Liver (tissue), 9 donors: ENCODE measurements around the gene MED29. TPM values are rescaled to one million over a fixed set of nuclear protein-coding genes. Genes with fewer than 3 reads are reported as not detected.

Source experiments
- DNase-seq: peaks from one replicate; pipeline ENCODE4 v3.0.0-alpha.2; 2017; ENCODE audit warnings: low spot score
- H3K27ac ChIP-seq, 2 donors: one replicate each; pipeline ENCODE4 v1.7.0; 2013; ENCODE audit warnings: inconsistent platforms in 2 of 2, low read length in 2 of 2, control low read depth in 1 of 2, low read depth in 1 of 2, mild to moderate bottlenecking in 1 of 2
- H3K27me3 ChIP-seq, 4 donors: one replicate each; pipeline versions ENCODE4 v1.6.1 to v1.7.0; 2013; ENCODE audit warnings: low read length in 3 of 4, inconsistent platforms in 1 of 4, mild to moderate bottlenecking in 1 of 4, moderate library complexity in 1 of 4; ENCODE audit not compliant: control insufficient read depth in 4 of 4, insufficient read depth in 4 of 4
- H3K36me3 ChIP-seq, 4 donors: one replicate each; pipeline versions ENCODE4 v1.6.1 to v1.7.0; 2013; ENCODE audit warnings: low read length in 3 of 4, mild to moderate bottlenecking in 3 of 4, low read depth in 1 of 4, moderate library complexity in 1 of 4; ENCODE audit not compliant: control insufficient read depth in 4 of 4, insufficient read depth in 3 of 4
- H3K4me1 ChIP-seq, 4 donors: one replicate each; pipeline versions ENCODE4 v1.6.1 to v1.7.0; 2013; ENCODE audit warnings: low read length in 3 of 4, mild to moderate bottlenecking in 3 of 4, moderate library complexity in 1 of 4; ENCODE audit not compliant: control insufficient read depth in 4 of 4, insufficient read depth in 4 of 4
- H3K4me3 ChIP-seq, 3 donors: one replicate each; pipeline versions ENCODE4 v1.6.1 to v1.7.0; 2013; ENCODE audit warnings: low read length in 3 of 3, control low read depth in 1 of 3, low read depth in 1 of 3, mild to moderate bottlenecking in 1 of 3
- H3K9ac ChIP-seq, 2 donors: one replicate each; pipeline ENCODE4 v1.7.0; 2013; ENCODE audit warnings: low read length in 2 of 2, mild to moderate bottlenecking in 2 of 2, moderate library complexity in 2 of 2, control low read depth in 1 of 2, low read depth in 1 of 2
- H3K9me3 ChIP-seq, 4 donors: one replicate each; pipeline versions ENCODE4 v1.6.1 to v1.7.0; 2013; ENCODE audit warnings: low read length in 3 of 4; ENCODE audit not compliant: control insufficient read depth in 4 of 4
- EGR1 ChIP-seq, 2 donors: IDR thresholded peaks; 2 replicates each; pipeline ENCODE4 v1.6.1; 2016 to 2018; ENCODE audit warnings: antibody characterized with exemption in 2 of 2, low read depth in 2 of 2
- FOXA2 ChIP-seq: IDR thresholded peaks from 2 replicates; pipeline ENCODE4 v1.6.1; 2016; ENCODE audit warnings: antibody characterized with exemption
- GABPA ChIP-seq, 2 donors: IDR thresholded peaks in 1 of 2; conservative IDR thresholded peaks in 1 of 2; 2 replicates each; pipeline ENCODE4 v1.6.1; 2016; ENCODE audit warnings: antibody characterized with exemption in 2 of 2, mild to moderate bottlenecking in 1 of 2, moderate library complexity in 1 of 2
- HNF4A ChIP-seq, 2 donors: conservative IDR thresholded peaks; 2 replicates each; pipeline ENCODE4 v1.6.1; 2016; ENCODE audit warnings: antibody characterized with exemption in 2 of 2, mild to moderate bottlenecking in 2 of 2
- HNF4G ChIP-seq: IDR thresholded peaks from 2 replicates; pipeline ENCODE4 v1.6.1; 2016; ENCODE audit warnings: antibody characterized with exemption
- JUND ChIP-seq, 2 donors: IDR thresholded peaks; 2 replicates each; pipeline ENCODE4 v1.6.1; 2016; ENCODE audit warnings: antibody characterized with exemption in 2 of 2
- MAX ChIP-seq: IDR thresholded peaks from 2 replicates; pipeline ENCODE4 v1.6.1; 2016; ENCODE audit warnings: antibody characterized with exemption
- RAD21 ChIP-seq, 2 donors: IDR thresholded peaks; 2 replicates each; pipeline ENCODE4 v1.6.1; 2016; ENCODE audit warnings: antibody characterized with exemption in 2 of 2, mild to moderate bottlenecking in 2 of 2
- REST ChIP-seq: IDR thresholded peaks from 2 replicates; pipeline ENCODE4 v1.6.1; 2016; ENCODE audit warnings: antibody characterized with exemption, mild to moderate bottlenecking
- RXRA ChIP-seq, 2 donors: IDR thresholded peaks; 2 replicates each; pipeline ENCODE4 v1.6.1; 2017 to 2018; ENCODE audit warnings: antibody characterized with exemption in 2 of 2, mild to moderate bottlenecking in 1 of 2
- SP1 ChIP-seq: IDR thresholded peaks from 2 replicates; pipeline ENCODE4 v1.6.1; 2018; ENCODE audit warnings: antibody characterized with exemption, mild to moderate bottlenecking
- TAF1 ChIP-seq: conservative IDR thresholded peaks from 2 replicates; pipeline ENCODE4 v1.6.1; 2016; ENCODE audit warnings: antibody characterized with exemption, mild to moderate bottlenecking
- YY1 ChIP-seq: IDR thresholded peaks from 2 replicates; pipeline ENCODE4 v1.6.1; 2016; ENCODE audit warnings: antibody characterized with exemption, mild to moderate bottlenecking
- WGBS: extraction: QIAGEN DNeasy Blood & Tissue Kit; methylation state at CpG from one replicate; pipeline ENCODE4 v1.1.7; 2013; 5-methylcytosine and 5-hydroxymethylcytosine counted together
- polyA plus RNA-seq, 2 donors: library from polyadenylated mRNA; stranded (reverse) in 1 of 2; unstranded in 1 of 2; fragments of 200-250 nt in 1 of 2; fragments of >200 nt in 1 of 2; fragmentation: Nextera tagmentation in 1 of 2; extraction: Ambion mirVana in 1 of 2; gene quantifications; one replicate each; pipeline versions ENCODE4 v1.2.1 to v1.2.3, GENCODE V29; 2013 to 2015
- total RNA-seq, 2 donors: library from RNA; depleted of rRNA; stranded (reverse); fragments of >200 nt; gene quantifications; one replicate each; pipeline ENCODE4 v1.2.3, GENCODE V29; 2014
- TF ChIP-seq, protein P1 (sequence below): IDR thresholded peaks from 2 replicates; pipeline ENCODE4 v1.6.1; 2016; ENCODE audit warnings: antibody characterized with exemption
- TF ChIP-seq, protein P2 (sequence below): IDR thresholded peaks from 2 replicates; pipeline ENCODE4 v1.6.1; 2016; ENCODE audit warnings: antibody characterized with exemption
- TF ChIP-seq, protein P3 (sequence below): fragments of 150-350 bp; IDR thresholded peaks from 2 replicates; pipeline ENCODE4 v1.5.1; 2017; ENCODE audit warnings: improper control_type of control experiment, low read depth, low read length; ENCODE audit not compliant: missing input control
- donor health status: healthy.
- donor health status: healthy.
- donor health status: healthy.
- donor health status: healthy.
- donor health status: healthy.

Gene MED29
- total and polyA plus RNA-seq, 4 donors: 11.0 to 24.2 (median 17.4) TPM

DNA sequence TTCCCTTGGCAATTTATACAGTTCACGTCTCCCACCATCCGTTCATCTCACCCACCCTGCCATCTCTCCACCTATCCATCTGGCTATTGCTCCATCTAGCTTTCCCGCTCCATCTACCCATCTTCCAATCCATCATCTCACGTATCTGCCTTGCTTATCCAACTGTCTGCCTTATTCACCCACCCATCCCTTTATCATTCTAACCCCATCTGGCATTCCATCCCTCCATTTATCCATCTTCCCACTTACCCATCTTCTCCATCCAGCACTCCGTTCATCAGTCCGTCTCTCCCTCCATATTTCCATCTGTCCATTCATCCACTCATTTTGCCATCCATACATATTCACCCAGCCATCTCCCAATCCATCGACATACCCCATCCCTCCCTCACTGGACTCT, 34.6 kb downstream of the MED29 start:
- TF ChIP-seq, protein P1, sequence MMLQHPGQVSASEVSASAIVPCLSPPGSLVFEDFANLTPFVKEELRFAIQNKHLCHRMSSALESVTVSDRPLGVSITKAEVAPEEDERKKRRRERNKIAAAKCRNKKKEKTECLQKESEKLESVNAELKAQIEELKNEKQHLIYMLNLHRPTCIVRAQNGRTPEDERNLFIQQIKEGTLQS: no peak
- TF ChIP-seq TAF1: no peak
- TF ChIP-seq HNF4G: no peak
- no peak for TF ChIP-seq JUND (IDR thresholded peaks at IDR 0.05)
- TF ChIP-seq, protein P2, sequence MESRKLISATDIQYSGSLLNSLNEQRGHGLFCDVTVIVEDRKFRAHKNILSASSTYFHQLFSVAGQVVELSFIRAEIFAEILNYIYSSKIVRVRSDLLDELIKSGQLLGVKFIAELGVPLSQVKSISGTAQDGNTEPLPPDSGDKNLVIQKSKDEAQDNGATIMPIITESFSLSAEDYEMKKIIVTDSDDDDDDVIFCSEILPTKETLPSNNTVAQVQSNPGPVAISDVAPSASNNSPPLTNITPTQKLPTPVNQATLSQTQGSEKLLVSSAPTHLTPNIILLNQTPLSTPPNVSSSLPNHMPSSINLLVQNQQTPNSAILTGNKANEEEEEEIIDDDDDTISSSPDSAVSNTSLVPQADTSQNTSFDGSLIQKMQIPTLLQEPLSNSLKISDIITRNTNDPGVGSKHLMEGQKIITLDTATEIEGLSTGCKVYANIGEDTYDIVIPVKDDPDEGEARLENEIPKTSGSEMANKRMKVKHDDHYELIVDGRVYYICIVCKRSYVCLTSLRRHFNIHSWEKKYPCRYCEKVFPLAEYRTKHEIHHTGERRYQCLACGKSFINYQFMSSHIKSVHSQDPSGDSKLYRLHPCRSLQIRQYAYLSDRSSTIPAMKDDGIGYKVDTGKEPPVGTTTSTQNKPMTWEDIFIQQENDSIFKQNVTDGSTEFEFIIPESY: no peak
- TF ChIP-seq FOXA2: no peak
- no peak for TF ChIP-seq GABPA (IDR thresholded peaks at IDR 0.05 in 1 of 2, conservative IDR thresholded peaks at IDR 0.05 in 1 of 2)
- TF ChIP-seq YY1: no peak
- TF ChIP-seq, protein P3, sequence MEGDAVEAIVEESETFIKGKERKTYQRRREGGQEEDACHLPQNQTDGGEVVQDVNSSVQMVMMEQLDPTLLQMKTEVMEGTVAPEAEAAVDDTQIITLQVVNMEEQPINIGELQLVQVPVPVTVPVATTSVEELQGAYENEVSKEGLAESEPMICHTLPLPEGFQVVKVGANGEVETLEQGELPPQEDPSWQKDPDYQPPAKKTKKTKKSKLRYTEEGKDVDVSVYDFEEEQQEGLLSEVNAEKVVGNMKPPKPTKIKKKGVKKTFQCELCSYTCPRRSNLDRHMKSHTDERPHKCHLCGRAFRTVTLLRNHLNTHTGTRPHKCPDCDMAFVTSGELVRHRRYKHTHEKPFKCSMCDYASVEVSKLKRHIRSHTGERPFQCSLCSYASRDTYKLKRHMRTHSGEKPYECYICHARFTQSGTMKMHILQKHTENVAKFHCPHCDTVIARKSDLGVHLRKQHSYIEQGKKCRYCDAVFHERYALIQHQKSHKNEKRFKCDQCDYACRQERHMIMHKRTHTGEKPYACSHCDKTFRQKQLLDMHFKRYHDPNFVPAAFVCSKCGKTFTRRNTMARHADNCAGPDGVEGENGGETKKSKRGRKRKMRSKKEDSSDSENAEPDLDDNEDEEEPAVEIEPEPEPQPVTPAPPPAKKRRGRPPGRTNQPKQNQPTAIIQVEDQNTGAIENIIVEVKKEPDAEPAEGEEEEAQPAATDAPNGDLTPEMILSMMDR: no peak
- TF ChIP-seq EGR1 (IDR thresholded peaks at IDR 0.05; ENCODE audit: low read depth in 2 of 2): no peak
- H3K4me1 ChIP-seq: no peaks in the 10 kb centered on the region
- H3K4me3 ChIP-seq: no peak overlapping the region
- no peak for DNase-seq
- no peaks in the 10 kb centered on the region for H3K27me3 ChIP-seq
- 94% methylated on average over 7 of the region's 7 CpGs for WGBS
- no peak overlapping the region for H3K9ac ChIP-seq
- no peak overlapping the region for H3K27ac ChIP-seq
- no peaks in the 10 kb centered on the region for H3K36me3 ChIP-seq
- H3K9me3 ChIP-seq: no peaks in the 10 kb centered on the region

DNA sequence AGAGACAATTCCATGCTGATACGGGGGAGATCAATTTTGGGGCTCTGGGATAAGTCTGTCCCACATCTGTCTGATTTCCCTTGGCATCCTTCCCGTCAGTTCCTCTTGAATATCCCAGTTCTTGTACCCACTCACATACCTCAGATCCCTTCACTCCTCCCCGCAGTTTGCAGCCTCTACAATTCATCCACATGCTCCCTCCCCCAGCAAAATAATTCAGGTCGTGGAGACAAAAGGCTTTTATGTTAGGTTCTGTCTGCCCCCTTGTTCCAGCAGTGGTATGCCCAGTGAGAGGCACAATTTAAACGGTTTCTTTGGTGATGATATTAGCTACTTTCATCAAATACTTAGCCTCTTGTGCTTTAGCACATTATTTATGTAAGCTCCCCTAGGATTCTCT, 35.0 kb downstream of the MED29 start:
- Histone ChIP-seq H3K9me3 (no peaks in the 10 kb centered on the region), H3K9ac (no peak overlapping the region), H3K27me3 (no peaks in the 10 kb centered on the region), H3K27ac (no peak overlapping the region), H3K4me1 (no peaks in the 10 kb centered on the region), H3K4me3 (no peak overlapping the region), H3K36me3 (no peaks in the 10 kb centered on the region)
- 75% methylated on average over 5 of the region's 5 CpGs for WGBS
- no peak for TF ChIP-seq RXRA (IDR thresholded peaks at IDR 0.05)
- TF ChIP-seq, protein P1: no peak
- no peak for TF ChIP-seq EGR1 (IDR thresholded peaks at IDR 0.05; ENCODE audit: low read depth in 2 of 2)
- no peak for TF ChIP-seq HNF4A (conservative IDR thresholded peaks at IDR 0.05)
- TF ChIP-seq TAF1: no peak
- TF ChIP-seq RAD21 (IDR thresholded peaks at IDR 0.05): no peak
- DNase-seq: no peak

GRCh38 chr19:39427707-39428106, 36.5 kb downstream of the MED29 start:
- Histone ChIP-seq H3K9me3 (no peaks in the 10 kb centered on the region), H3K4me1 (no peaks in the 10 kb centered on the region), H3K36me3 (peaks cover 4 to 7% (median 6%) of the 10 kb centered on the region in 4 donors), H3K27me3 (no peaks in the 10 kb centered on the region), H3K27ac (no peak overlapping the region), H3K9ac (no peak overlapping the region), H3K4me3 (no peak overlapping the region)
- DNase-seq: no peak
- 92% methylated on average over 11 of the region's 11 CpGs for WGBS
- TF ChIP-seq MAX (no peak), JUND (IDR thresholded peaks at IDR 0.05) (no peak), HNF4G (no peak), REST (no peak), TAF1 (no peak), RAD21 (IDR thresholded peaks at IDR 0.05) (no peak), YY1 (no peak), HNF4A (conservative IDR thresholded peaks at IDR 0.05) (no peak), SP1 (no peak)
- TF ChIP-seq, protein P3: no peak
